Forelimb muscle (tissue), 1 donor: Measurements from ENCODE around the gene TMIGD1. TPM values are rescaled to one million over a fixed set of nuclear protein-coding genes. Genes with fewer than 3 reads are reported as not detected.
"Not testable (repeated sequence)": the region's sequence is repeated elsewhere in the genome, so short reads cannot be mapped to it uniquely, and the experiment has no call there.

Experiments used
- DNase-seq: peaks from one replicate; pipeline ENCODE4 v3.0.0-alpha.2; 2013; ENCODE audit warnings: low read depth
- polyA plus RNA-seq: library from polyadenylated mRNA; unstranded; fragments of 120-200 nt; gene quantifications from one replicate; pipeline ENCODE4 v1.2.1, GENCODE V29; 2013; ENCODE audit not compliant: insufficient read length

The TMIGD1 gene
- polyA plus RNA-seq, 1 donor: not detected

GRCh38 chr17:30358055-30358760, 24.4 kb upstream of the TMIGD1 start:
- DNase-seq: no peak

GRCh38 chr17:30357476-30357875, 23.6 kb upstream of the TMIGD1 start:
- DNase-seq: no peak

GRCh38 chr17:30354701-30355100, 20.8 kb upstream of the TMIGD1 start:
- no peak for DNase-seq

- DNase-seq: no peak
These were observed 18.5 kb upstream of the TMIGD1 start for GRCh38 chr17:30352240-30352814.

GRCh38 chr17:30351735-30352134, 17.9 kb upstream of the TMIGD1 start:
- DNase-seq: no peak

GRCh38 chr17:30351263-30351662, 17.4 kb upstream of the TMIGD1 start:
- not testable (repeated sequence) for DNase-seq

GRCh38 chr17:30349252-30349651, 15.4 kb upstream of the TMIGD1 start:
- no peak for DNase-seq

- no peak for DNase-seq
These were observed 13.6 kb upstream of the TMIGD1 start for GRCh38 chr17:30347488-30347887.

- DNase-seq: no peak
These were observed 12.5 kb upstream of the TMIGD1 start for GRCh38 chr17:30346221-30346795.

GRCh38 chr17:30345527-30346075, 11.7 kb upstream of the TMIGD1 start:
- DNase-seq: no peak

GRCh38 chr17:30345089-30345433, 11.2 kb upstream of the TMIGD1 start:
- no peak for DNase-seq

GRCh38 chr17:30344283-30345088, 10.6 kb upstream of the TMIGD1 start:
- no peak for DNase-seq

GRCh38 chr17:30343796-30344195, 9.9 kb upstream of the TMIGD1 start:
- no peak for DNase-seq

GRCh38 chr17:30343244-30343643, 9.4 kb upstream of the TMIGD1 start:
- DNase-seq: not testable (repeated sequence)

- no peak for DNase-seq
These were observed 7.9 kb upstream of the TMIGD1 start for GRCh38 chr17:30341703-30342249.

- DNase-seq: no peak
These were observed 7.0 kb upstream of the TMIGD1 start for GRCh38 chr17:30340801-30341356.

GRCh38 chr17:30339086-30339485, 5.2 kb upstream of the TMIGD1 start:
- no peak for DNase-seq

GRCh38 chr17:30337393-30337999, 3.6 kb upstream of the TMIGD1 start:
- DNase-seq: no peak

GRCh38 chr17:30336369-30337171, 2.7 kb upstream of the TMIGD1 start:
- no peak for DNase-seq

GRCh38 chr17:30334421-30334820, 564 bp upstream of the TMIGD1 start:
- DNase-seq: no peak
